Progenitor cell of endocrine pancreas (in vitro differentiated cells): ENCODE results near the gene MYBBP1A. TPM values are rescaled to one million over a fixed set of nuclear protein-coding genes. Genes with fewer than 3 reads are reported as not detected.

Source experiments
- DNase-seq: peaks from one replicate; pipeline ENCODE4 v3.0.0; 2021; ENCODE audit warnings: low spot score; ENCODE audit not compliant: unreplicated experiment
- H3K27ac Mint-ChIP-seq: 2 replicates; pipeline ENCODE4 v1.8.0; 2021; ENCODE audit warnings: mild to moderate bottlenecking, moderate library complexity, mixed read lengths
- H3K27me3 Mint-ChIP-seq: 2 replicates; pipeline ENCODE4 v1.8.0; 2021; ENCODE audit warnings: mixed read lengths
- H3K36me3 Mint-ChIP-seq: 2 replicates; pipeline ENCODE4 v1.8.0; 2022; ENCODE audit warnings: mixed read lengths; ENCODE audit not compliant: insufficient read depth
- H3K4me1 Mint-ChIP-seq: 2 replicates; pipeline ENCODE4 v1.8.0; 2021; ENCODE audit warnings: low read depth, mixed read lengths
- H3K4me3 Mint-ChIP-seq: 2 replicates; pipeline ENCODE4 v1.8.0; 2021; ENCODE audit warnings: low read depth, mild to moderate bottlenecking, moderate library complexity, mixed read lengths
- H3K9me3 Mint-ChIP-seq: 2 replicates; pipeline ENCODE4 v1.8.0; 2021; ENCODE audit warnings: low read depth, mixed read lengths
- total RNA-seq: library from RNA; stranded (reverse); gene quantifications from 2 replicates; pipeline ENCODE4 v1.2.1, GENCODE V29; 2021
- TF ChIP-seq, protein P1 (sequence below): fragments of 200-600 bp; sonication (generic); IDR thresholded peaks from one replicate; pipeline ENCODE4 v1.5.0; 2021; ENCODE audit warnings: antibody characterized with exemption, mild to moderate bottlenecking; ENCODE audit not compliant: unreplicated experiment

Gene MYBBP1A
- total RNA-seq, 1 donor from 2014 or later: 55.2 TPM

DNA sequence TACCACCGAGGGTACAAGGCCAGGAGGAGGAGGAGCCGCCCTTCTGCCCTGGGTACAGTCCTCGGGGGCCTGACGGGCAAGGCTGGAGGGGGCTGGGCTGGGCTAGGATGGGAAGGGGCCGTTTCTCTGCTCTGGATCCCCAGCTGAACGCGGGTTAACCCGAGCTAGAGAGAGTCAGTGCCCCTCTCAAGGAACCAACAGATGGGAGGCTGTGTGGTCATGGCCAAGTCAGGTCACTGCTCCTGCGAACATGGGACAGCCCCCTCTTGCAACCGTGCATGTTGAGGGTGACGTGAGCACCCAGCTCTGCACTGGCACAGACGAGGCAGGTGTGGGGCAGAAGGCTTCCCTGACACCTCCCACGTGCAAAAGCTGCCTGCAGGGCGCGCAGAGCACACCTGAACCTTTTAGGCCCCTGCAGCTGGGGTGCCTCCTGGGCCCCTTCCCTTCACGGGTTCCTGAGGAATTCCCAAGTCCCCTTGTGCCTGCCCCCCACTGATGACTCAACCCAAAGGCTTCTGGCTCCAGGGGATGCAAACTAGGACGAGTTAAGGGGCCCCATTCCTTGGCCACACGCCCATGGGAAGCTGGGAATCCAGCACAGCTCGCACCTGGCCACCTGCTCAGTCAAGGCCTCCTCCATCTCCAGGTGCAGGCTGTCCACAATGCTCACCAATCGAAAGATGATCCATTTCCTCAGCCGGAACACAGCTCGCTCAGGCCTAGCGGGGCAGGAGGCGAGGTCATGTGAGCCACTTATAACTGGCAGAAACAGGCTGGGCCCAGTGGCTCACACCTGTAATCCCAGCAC is 6.3 kb downstream of the MYBBP1A start:
- DNase-seq: peak; percentile 8
- Mint-ChIP-seq H3K27ac (no peak overlapping the region), H3K36me3 (peaks cover 2% of the 10 kb centered on the region), H3K9me3 (no peaks in the 10 kb centered on the region), H3K27me3 (no peaks in the 10 kb centered on the region), H3K4me1 (no peaks in the 10 kb centered on the region), H3K4me3 (no peak overlapping the region)
- TF ChIP-seq, protein P1, sequence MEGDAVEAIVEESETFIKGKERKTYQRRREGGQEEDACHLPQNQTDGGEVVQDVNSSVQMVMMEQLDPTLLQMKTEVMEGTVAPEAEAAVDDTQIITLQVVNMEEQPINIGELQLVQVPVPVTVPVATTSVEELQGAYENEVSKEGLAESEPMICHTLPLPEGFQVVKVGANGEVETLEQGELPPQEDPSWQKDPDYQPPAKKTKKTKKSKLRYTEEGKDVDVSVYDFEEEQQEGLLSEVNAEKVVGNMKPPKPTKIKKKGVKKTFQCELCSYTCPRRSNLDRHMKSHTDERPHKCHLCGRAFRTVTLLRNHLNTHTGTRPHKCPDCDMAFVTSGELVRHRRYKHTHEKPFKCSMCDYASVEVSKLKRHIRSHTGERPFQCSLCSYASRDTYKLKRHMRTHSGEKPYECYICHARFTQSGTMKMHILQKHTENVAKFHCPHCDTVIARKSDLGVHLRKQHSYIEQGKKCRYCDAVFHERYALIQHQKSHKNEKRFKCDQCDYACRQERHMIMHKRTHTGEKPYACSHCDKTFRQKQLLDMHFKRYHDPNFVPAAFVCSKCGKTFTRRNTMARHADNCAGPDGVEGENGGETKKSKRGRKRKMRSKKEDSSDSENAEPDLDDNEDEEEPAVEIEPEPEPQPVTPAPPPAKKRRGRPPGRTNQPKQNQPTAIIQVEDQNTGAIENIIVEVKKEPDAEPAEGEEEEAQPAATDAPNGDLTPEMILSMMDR: no peak

DNA sequence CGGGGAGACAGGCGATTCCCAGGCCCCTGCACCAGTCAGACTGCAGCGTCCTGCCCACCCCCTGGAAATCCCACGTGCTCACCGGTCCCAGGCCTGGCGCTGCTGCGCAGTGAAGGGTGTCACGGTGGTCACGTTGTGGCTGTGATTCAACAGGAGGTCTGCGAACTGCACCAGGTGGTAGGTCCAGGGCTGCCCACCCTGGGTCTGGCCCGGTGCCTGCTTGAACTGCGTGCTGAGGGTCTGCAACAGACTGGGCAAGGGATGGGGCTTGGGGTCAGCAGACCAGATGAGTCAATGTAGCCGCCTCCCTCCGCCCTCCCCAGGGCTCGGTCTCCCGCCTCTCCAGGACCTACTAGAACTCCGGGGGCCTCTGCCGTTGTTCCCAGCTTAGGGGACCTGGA is 7.1 kb downstream of the MYBBP1A start:
- no peak overlapping the region for H3K27ac Mint-ChIP-seq
- H3K27me3 Mint-ChIP-seq: no peaks in the 10 kb centered on the region
- H3K36me3 Mint-ChIP-seq: peaks cover 2% of the 10 kb centered on the region
- H3K4me3 Mint-ChIP-seq: no peak overlapping the region
- TF ChIP-seq, protein P1: no peak
- no peaks in the 10 kb centered on the region for H3K9me3 Mint-ChIP-seq
- DNase-seq: no peak
- no peaks in the 10 kb centered on the region for H3K4me1 Mint-ChIP-seq

DNA sequence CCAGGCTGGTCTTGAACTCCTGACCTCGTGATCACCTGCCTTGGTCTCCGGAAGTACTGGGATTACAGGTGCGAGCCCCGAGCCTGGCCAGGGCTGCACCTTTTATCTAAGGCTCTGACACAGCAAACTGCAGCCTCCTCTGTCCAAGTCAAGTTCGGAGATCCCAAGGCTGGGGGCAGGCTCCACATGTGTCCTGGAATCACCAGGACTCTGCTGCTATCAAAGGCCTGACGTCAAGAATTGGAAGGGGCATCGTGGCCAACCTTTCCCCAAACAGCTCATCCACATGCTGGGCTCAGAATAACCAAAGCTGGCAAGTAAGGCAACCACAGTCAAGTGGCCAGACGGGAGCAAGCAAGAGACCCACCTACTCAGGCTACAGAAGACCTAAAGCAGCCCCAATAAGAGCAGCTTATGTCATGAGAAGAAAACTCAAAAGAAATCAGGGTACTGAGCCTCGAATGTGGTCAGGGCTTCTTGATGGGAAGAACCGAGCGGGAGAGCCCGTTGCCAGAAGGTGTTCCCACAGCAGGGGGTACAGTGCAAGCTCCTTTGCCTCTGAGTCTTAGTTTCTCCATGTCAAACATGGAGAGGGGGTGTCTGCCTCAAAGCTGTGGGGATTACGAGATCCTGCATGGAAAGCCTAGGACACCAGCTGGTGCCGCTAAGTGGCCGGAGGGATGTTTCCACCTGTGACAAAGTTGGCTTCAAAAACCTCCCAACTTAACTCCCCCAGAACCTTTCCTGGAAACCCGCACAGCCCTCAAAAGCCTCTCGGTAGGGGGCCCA is 7.9 kb downstream of the MYBBP1A start:
- TF ChIP-seq, protein P1: no peak
- Mint-ChIP-seq H3K4me3 (no peak overlapping the region), H3K36me3 (peaks cover 2% of the 10 kb centered on the region), H3K27ac (no peak overlapping the region), H3K9me3 (no peaks in the 10 kb centered on the region), H3K4me1 (no peaks in the 10 kb centered on the region), H3K27me3 (no peaks in the 10 kb centered on the region)
- DNase-seq: no peak

DNA sequence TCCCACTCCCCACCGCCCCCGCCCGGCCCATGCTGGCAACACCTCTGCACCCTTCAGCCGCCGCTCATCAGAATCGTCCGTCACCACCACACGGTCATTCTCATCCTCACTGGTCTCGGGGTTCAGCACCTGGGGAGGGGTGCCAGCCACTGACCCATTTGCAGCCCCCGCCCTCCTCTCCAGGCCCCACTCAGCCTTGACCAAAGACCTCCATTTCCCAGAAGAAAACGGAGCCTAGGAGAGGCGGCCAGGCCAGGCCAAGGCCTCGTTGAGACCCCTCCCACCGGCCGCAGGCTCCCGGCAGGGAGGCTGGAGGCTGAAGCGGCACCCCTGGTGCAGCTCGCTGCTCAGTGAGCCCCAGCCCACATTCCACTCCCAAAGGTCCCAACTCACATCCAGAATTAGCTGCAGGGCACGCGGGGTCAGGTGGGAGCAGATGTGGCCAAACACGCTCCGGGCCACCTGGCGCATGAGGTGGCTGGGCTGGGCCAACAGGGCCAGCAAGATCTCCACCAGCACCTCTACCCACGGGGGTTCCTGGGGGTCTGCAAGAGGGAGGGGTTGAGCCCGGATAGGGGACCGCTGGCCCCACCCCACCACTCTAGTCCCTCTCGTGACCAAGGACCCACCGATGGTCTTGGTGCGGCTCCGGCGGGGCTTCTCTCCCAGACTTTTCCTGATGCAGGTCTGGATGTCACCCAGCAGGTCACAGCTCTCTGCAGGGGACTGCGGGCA is 9.8 kb downstream of the MYBBP1A start:
- DNase-seq: no peak
- H3K4me3 Mint-ChIP-seq: no peak overlapping the region
- TF ChIP-seq, protein P1: no peak
- peaks cover 1% of the 10 kb centered on the region for H3K36me3 Mint-ChIP-seq
- H3K4me1 Mint-ChIP-seq: no peaks in the 10 kb centered on the region
- no peak overlapping the region for H3K27ac Mint-ChIP-seq
- H3K27me3 Mint-ChIP-seq: no peaks in the 10 kb centered on the region
- no peaks in the 10 kb centered on the region for H3K9me3 Mint-ChIP-seq

DNA sequence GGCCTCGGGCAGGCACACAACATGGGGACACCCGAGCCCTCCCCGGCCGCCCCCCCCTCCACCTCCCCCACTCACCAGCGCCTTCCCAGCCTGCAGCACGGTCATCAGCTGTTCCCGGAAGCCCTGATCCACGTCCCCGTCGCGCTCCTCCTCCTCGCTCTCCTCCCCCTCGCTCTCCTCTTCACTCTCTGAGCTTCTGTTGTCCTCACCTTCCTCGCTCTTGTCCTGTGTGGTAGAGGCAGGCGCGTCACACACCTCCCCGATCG is 10.3 kb downstream of the MYBBP1A start:
- H3K36me3 Mint-ChIP-seq: peaks cover 1% of the 10 kb centered on the region
- no peaks in the 10 kb centered on the region for H3K27me3 Mint-ChIP-seq
- H3K4me3 Mint-ChIP-seq: no peak overlapping the region
- TF ChIP-seq, protein P1: no peak
- DNase-seq: no peak
- H3K4me1 Mint-ChIP-seq: no peaks in the 10 kb centered on the region
- H3K27ac Mint-ChIP-seq: no peak overlapping the region
- H3K9me3 Mint-ChIP-seq: no peaks in the 10 kb centered on the region
